Adrenal gland (tissue), 12 donors: Measurements from ENCODE around the gene ITPK1. TPM values are rescaled to one million over a fixed set of nuclear protein-coding genes. Genes with fewer than 3 reads are reported as not detected.
A peak's percentile ranks its signal among the peaks of the same experiment; 100 is the strongest.

ENCODE experiments used
- DNase-seq, 7 donors: peaks; one replicate each; pipeline ENCODE4 v3.0.0-alpha.2; 2019 to 2020
- H3K27ac ChIP-seq, 5 donors: fragments of 200-600 bp; sonication (generic) in 4 of 5; 1 replicate in 3 of 5; 2 replicates in 2 of 5; pipeline versions ENCODE4 v1.5.1 to v1.8.0; 2016 to 2020; ENCODE audit warnings: mild to moderate bottlenecking in 1 of 5
- H3K27me3 ChIP-seq: fragments of 200-600 bp; 2 replicates; pipeline ENCODE4 v1.8.0; 2021
- H3K36me3 ChIP-seq, 2 donors: fragments of 200-600 bp; replicated peaks in 1 of 2; 1 replicate in 1 of 2; 2 replicates in 1 of 2; pipeline versions ENCODE4 v1.5.1 to v1.8.0; 2018 to 2022
- H3K4me1 ChIP-seq, 2 donors: fragments of 200-600 bp; replicated peaks in 1 of 2; 1 replicate in 1 of 2; 2 replicates in 1 of 2; pipeline versions ENCODE4 v1.5.1 to v1.8.0; 2018 to 2021
- H3K4me3 ChIP-seq, 4 donors: fragments of 200-600 bp; sonication (generic) in 3 of 4; one replicate each; pipeline ENCODE4 v1.5.1; 2016 to 2018
- H3K9me3 ChIP-seq, 3 donors: fragments of 200-600 bp; sonication (generic) in 1 of 3; replicated peaks in 1 of 3; 1 replicate in 2 of 3; 2 replicates in 1 of 3; pipeline versions ENCODE4 v1.5.1 to v1.8.0; 2016 to 2021
- CTCF ChIP-seq, 6 experiments: fragments of 450-650 bp in 4 of 6; fragments of 200-600 bp in 2 of 6; sonication (generic) in 1 of 6; IDR thresholded peaks; 1 replicate in 5 of 6; 2 replicates in 1 of 6; pipeline versions ENCODE4 v1.5.1 to v1.8.0; 2016 to 2021; ENCODE audit warnings: antibody characterized with exemption in 6 of 6, mild to moderate bottlenecking in 2 of 6, moderate library complexity in 1 of 6
- POLR2A ChIP-seq, 2 donors: fragments of 450-650 bp; IDR thresholded peaks; one replicate each; pipeline ENCODE4 v1.6.1; 2017; ENCODE audit warnings: antibody characterized with exemption in 2 of 2, mild to moderate bottlenecking in 2 of 2, moderate library complexity in 1 of 2
- WGBS, 4 donors: extraction: QIAGEN DNeasy Blood & Tissue Kit in 2 of 4; methylation state at CpG; one replicate each; pipeline versions ENCODE4 v1.1.5 to v1.1.7; 2013 to 2017; 5-methylcytosine and 5-hydroxymethylcytosine counted together
- intact Hi-C, 2 donors: fragments of 100-400 bp; cut with DNase I; formaldehyde crosslinking; loops; one replicate each; pipeline versions ENCODE4 v1.14.1 to v1.15.0; 2022 to 2023
- polyA plus RNA-seq, 3 donors: library from polyadenylated mRNA; stranded (reverse); fragments of 200-250 nt in 2 of 3; fragments of 350-450 nt in 1 of 3; fragmentation: Illumina TruSeq in 1 of 3; extraction: RNeasy Lipid Tissue Mini Kit (QIAGEN cat#74804) in 1 of 3; gene quantifications; one replicate each; pipeline ENCODE4 v1.2.3, GENCODE V29; 2013 to 2014
- total RNA-seq, 9 donors: library from RNA; depleted of rRNA in 4 of 9; stranded (reverse); fragments of >200 nt in 4 of 9; fragments of 120-200 nt in 1 of 9; fragmentation: NEBNext Ultra II Directional in 1 of 9; extraction: Animal tissue kit (Norgen Biotek cat#: 25700) in 1 of 9; gene quantifications; one replicate each; pipeline versions ENCODE4 v1.1.0 to v1.2.4, GENCODE V29; 2013 to 2023
- donor health status: healthy with polysubstance abuse.
- donor health status: Bipolar disorder and iron deficiency.
- donor health status: DM: yes; HTN: yes; CAD: no.
- donor health status: DM: no; HTN: no; CAD: no.
- donor health status: DM: no; HTN: no; CAD: no.
- donor health status: DM: yes; HTN: yes; CAD: no.

Gene ITPK1
- total and polyA plus RNA-seq, 12 donors, result 28.1 to 182 (median 49.2) TPM

- H3K9me3 ChIP-seq, result no peaks in the 10 kb centered on the region
- TF ChIP-seq CTCF (IDR thresholded peaks at IDR 0.05) (no peak), POLR2A (IDR thresholded peaks at IDR 0.05) (no peak)
- 75 to 81% (median 80%) methylated on average over 9 of the region's 9 CpGs for WGBS, 4 donors
- H3K4me1 ChIP-seq, result peaks cover 0 to 19% of the 10 kb centered on the region in 2 donors
- DNase-seq, result peak in 3 of 7 donors; percentile 41 to 48 (median 43)
- H3K27me3 ChIP-seq, result no peaks in the 10 kb centered on the region
- no peak overlapping the region for H3K4me3 ChIP-seq
- intact Hi-C loops, result no loop called here
- no peak overlapping the region for H3K27ac ChIP-seq
- no peaks in the 10 kb centered on the region for H3K36me3 ChIP-seq
These were observed 36.9 kb downstream of the ITPK1 start for GRCh38 chr14:93078870-93079269.

- H3K4me3 ChIP-seq, result no peak overlapping the region
- no peaks in the 10 kb centered on the region for H3K36me3 ChIP-seq
- TF ChIP-seq POLR2A (IDR thresholded peaks at IDR 0.05) (no peak), CTCF (IDR thresholded peaks at IDR 0.05) (no peak)
- intact Hi-C loops, result no loop called here
- H3K27me3 ChIP-seq, result no peaks in the 10 kb centered on the region
- DNase-seq, result no peak
- 82 to 98% (median 92%) methylated on average over 9 to 10 of the region's 10 CpGs for WGBS, 4 donors
- H3K4me1 ChIP-seq, result peaks cover 4 to 36% of the 10 kb centered on the region in 2 donors
- H3K27ac ChIP-seq, result no peak overlapping the region
- no peaks in the 10 kb centered on the region for H3K9me3 ChIP-seq
These were observed 39.0 kb downstream of the ITPK1 start for GRCh38 chr14:93076755-93077154.

GRCh38 chr14:93075891-93076290 lies 39.8 kb downstream of the ITPK1 start:
- H3K4me1 ChIP-seq, result peaks cover 4 to 36% of the 10 kb centered on the region in 2 donors
- no peak for DNase-seq
- H3K4me3 ChIP-seq, result no peak overlapping the region
- no peaks in the 10 kb centered on the region for H3K36me3 ChIP-seq
- TF ChIP-seq POLR2A (IDR thresholded peaks at IDR 0.05), result no peak
- intact Hi-C loops, result no loop called here
- H3K9me3 ChIP-seq, result no peaks in the 10 kb centered on the region
- no peak overlapping the region for H3K27ac ChIP-seq
- no peaks in the 10 kb centered on the region for H3K27me3 ChIP-seq

GRCh38 chr14:93073910-93074769 lies 41.6 kb downstream of the ITPK1 start:
- H3K27ac ChIP-seq, result peak overlapping the region in 4 of 5 donors; percentile 52 to 94 (median 76)
- no peaks in the 10 kb centered on the region for H3K9me3 ChIP-seq
- peak in 4 of 7 donors; percentile 33 to 64 (median 43) for DNase-seq
- H3K4me1 ChIP-seq, result peaks cover 4 to 35% of the 10 kb centered on the region in 2 donors
- no peak overlapping the region for H3K4me3 ChIP-seq
- 54 to 67% (median 58%) methylated on average over 17 to 19 of the region's 19 CpGs for WGBS, 4 donors
- H3K27me3 ChIP-seq, result no peaks in the 10 kb centered on the region
- TF ChIP-seq POLR2A (IDR thresholded peaks at IDR 0.05), result no peak
- no peak for TF ChIP-seq CTCF (IDR thresholded peaks at IDR 0.05)
- H3K36me3 ChIP-seq, result no peaks in the 10 kb centered on the region
- intact Hi-C loops, result no loop called here

- H3K4me3 ChIP-seq, result no peak overlapping the region
- H3K9me3 ChIP-seq, result no peaks in the 10 kb centered on the region
- no peaks in the 10 kb centered on the region for H3K36me3 ChIP-seq
- peaks cover 4 to 27% of the 10 kb centered on the region in 2 donors for H3K4me1 ChIP-seq
- 63 to 88% (median 66%) methylated on average over 3 to 4 of the region's 4 CpGs for WGBS, 4 donors
- peak in 2 of 7 donors; percentile 38 to 63 for DNase-seq
- H3K27me3 ChIP-seq, result no peaks in the 10 kb centered on the region
- H3K27ac ChIP-seq, result peak overlapping the region in 2 of 5 donors; percentile 78 to 94
- intact Hi-C loops, result no loop called here
- TF ChIP-seq CTCF (IDR thresholded peaks at IDR 0.05), result no peak
- TF ChIP-seq POLR2A (IDR thresholded peaks at IDR 0.05), result no peak
These were observed 42.4 kb downstream of the ITPK1 start for GRCh38 chr14:93073358-93073707.
